Measurements from ENCODE around the gene ISG20L2. TPM values are rescaled to one million over a fixed set of nuclear protein-coding genes. Genes with fewer than 3 reads are reported as not detected.

ISG20L2 gene
- total and polyA plus RNA-seq, 2 experiments from 2014 or later: 23.1 to 34.9 TPM

GRCh38 chr1:156733989-156734584 is 5.5 kb upstream of the ISG20L2 start:
- Mint-ChIP-seq H3K4me3 (no peak overlapping the region), H3K4me1 (peaks cover 10% of the 10 kb centered on the region), H3K27ac (no peak overlapping the region), H3K9me3 (no peaks in the 10 kb centered on the region), H3K36me3 (ENCODE audit: low read depth) (peaks cover 21% of the 10 kb centered on the region), H3K27me3 (ENCODE audit: insufficient read depth, low read depth, poor library complexity) (peaks cover 8% of the 10 kb centered on the region)
- Histone ChIP-seq H3K27me3 (ENCODE audit: insufficient read depth) (no peaks in the 10 kb centered on the region), H3K4me1 (ENCODE audit: insufficient read depth) (no peaks in the 10 kb centered on the region; the same call in none of the 2 replicates), H3K79me2 (replicated peaks; ENCODE audit: insufficient read depth) (peaks cover 13% of the 10 kb centered on the region), H3K4me2 (no peak overlapping the region), H3K36me3 (ENCODE audit: insufficient read depth) (no peaks in the 10 kb centered on the region), H2AFZ (no peak overlapping the region), H3K27ac (ENCODE audit: low read depth) (no peak overlapping the region), H3K9me2 (ENCODE audit: insufficient read depth) (no peaks in the 10 kb centered on the region), H3F3A (replicated peaks; ENCODE audit: low read depth) (peaks cover 8% of the 10 kb centered on the region; the same call in 1 of the 2 replicates), H3K4me3 (no peak overlapping the region), H4K20me1 (replicated peaks; ENCODE audit: insufficient read depth) (peaks cover 3% of the 10 kb centered on the region; the same call in 1 of the 2 replicates)
- TF ChIP-seq, protein P1, sequence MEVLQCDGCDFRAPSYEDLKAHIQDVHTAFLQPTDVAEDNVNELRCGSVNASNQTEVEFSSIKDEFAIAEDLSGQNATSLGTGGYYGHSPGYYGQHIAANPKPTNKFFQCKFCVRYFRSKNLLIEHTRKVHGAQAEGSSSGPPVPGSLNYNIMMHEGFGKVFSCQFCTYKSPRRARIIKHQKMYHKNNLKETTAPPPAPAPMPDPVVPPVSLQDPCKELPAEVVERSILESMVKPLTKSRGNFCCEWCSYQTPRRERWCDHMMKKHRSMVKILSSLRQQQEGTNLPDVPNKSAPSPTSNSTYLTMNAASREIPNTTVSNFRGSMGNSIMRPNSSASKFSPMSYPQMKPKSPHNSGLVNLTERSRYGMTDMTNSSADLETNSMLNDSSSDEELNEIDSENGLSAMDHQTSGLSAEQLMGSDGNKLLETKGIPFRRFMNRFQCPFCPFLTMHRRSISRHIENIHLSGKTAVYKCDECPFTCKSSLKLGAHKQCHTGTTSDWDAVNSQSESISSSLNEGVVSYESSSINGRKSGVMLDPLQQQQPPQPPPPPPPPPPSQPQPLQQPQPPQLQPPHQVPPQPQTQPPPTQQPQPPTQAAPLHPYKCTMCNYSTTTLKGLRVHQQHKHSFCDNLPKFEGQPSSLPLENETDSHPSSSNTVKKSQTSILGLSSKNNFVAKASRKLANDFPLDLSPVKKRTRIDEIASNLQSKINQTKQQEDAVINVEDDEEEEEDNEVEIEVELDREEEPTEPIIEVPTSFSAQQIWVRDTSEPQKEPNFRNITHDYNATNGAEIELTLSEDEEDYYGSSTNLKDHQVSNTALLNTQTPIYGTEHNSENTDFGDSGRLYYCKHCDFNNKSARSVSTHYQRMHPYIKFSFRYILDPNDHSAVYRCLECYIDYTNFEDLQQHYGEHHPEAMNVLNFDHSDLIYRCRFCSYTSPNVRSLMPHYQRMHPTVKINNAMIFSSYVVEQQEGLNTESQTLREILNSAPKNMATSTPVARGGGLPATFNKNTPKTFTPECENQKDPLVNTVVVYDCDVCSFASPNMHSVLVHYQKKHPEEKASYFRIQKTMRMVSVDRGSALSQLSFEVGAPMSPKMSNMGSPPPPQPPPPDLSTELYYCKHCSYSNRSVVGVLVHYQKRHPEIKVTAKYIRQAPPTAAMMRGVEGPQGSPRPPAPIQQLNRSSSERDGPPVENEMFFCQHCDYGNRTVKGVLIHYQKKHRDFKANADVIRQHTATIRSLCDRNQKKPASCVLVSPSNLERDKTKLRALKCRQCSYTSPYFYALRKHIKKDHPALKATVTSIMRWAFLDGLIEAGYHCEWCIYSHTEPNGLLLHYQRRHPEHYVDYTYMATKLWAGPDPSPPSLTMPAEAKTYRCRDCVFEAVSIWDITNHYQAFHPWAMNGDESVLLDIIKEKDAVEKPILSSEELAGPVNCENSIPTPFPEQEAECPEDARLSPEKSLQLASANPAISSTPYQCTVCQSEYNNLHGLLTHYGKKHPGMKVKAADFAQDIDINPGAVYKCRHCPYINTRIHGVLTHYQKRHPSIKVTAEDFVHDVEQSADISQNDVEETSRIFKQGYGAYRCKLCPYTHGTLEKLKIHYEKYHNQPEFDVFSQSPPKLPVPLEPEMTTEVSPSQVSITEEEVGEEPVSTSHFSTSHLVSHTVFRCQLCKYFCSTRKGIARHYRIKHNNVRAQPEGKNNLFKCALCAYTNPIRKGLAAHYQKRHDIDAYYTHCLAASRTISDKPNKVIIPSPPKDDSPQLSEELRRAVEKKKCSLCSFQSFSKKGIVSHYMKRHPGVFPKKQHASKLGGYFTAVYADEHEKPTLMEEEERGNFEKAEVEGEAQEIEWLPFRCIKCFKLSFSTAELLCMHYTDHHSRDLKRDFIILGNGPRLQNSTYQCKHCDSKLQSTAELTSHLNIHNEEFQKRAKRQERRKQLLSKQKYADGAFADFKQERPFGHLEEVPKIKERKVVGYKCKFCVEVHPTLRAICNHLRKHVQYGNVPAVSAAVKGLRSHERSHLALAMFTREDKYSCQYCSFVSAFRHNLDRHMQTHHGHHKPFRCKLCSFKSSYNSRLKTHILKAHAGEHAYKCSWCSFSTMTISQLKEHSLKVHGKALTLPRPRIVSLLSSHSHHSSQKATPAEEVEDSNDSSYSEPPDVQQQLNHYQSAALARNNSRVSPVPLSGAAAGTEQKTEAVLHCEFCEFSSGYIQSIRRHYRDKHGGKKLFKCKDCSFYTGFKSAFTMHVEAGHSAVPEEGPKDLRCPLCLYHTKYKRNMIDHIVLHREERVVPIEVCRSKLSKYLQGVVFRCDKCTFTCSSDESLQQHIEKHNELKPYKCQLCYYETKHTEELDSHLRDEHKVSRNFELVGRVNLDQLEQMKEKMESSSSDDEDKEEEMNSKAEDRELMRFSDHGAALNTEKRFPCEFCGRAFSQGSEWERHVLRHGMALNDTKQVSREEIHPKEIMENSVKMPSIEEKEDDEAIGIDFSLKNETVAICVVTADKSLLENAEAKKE (CRISPR knock-in tag; IDR thresholded peaks at IDR 0.05): no peak
- TF ChIP-seq CREB1 (CRISPR knock-in tag; IDR thresholded peaks at IDR 0.05; ENCODE audit: low read depth) (no peak), EZH2 (IDR thresholded peaks at IDR 0.05; ENCODE audit: low read depth, unreplicated experiment) (no peak), ZNF114 (CRISPR knock-in tag; IDR thresholded peaks at IDR 0.05) (no peak), NANOG (IDR thresholded peaks at IDR 0.05; ENCODE audit: borderline replicate concordance) (no peak), POLR2AphosphoS5 (IDR thresholded peaks at IDR 0.05; ENCODE audit: low read depth) (no peak), ZNF331 (CRISPR knock-in tag; IDR thresholded peaks at IDR 0.05; ENCODE audit: low read depth) (no peak), JUNB (IDR thresholded peaks at IDR 0.05; ENCODE audit: unreplicated experiment) (no peak)
- TF ChIP-seq, protein P2, sequence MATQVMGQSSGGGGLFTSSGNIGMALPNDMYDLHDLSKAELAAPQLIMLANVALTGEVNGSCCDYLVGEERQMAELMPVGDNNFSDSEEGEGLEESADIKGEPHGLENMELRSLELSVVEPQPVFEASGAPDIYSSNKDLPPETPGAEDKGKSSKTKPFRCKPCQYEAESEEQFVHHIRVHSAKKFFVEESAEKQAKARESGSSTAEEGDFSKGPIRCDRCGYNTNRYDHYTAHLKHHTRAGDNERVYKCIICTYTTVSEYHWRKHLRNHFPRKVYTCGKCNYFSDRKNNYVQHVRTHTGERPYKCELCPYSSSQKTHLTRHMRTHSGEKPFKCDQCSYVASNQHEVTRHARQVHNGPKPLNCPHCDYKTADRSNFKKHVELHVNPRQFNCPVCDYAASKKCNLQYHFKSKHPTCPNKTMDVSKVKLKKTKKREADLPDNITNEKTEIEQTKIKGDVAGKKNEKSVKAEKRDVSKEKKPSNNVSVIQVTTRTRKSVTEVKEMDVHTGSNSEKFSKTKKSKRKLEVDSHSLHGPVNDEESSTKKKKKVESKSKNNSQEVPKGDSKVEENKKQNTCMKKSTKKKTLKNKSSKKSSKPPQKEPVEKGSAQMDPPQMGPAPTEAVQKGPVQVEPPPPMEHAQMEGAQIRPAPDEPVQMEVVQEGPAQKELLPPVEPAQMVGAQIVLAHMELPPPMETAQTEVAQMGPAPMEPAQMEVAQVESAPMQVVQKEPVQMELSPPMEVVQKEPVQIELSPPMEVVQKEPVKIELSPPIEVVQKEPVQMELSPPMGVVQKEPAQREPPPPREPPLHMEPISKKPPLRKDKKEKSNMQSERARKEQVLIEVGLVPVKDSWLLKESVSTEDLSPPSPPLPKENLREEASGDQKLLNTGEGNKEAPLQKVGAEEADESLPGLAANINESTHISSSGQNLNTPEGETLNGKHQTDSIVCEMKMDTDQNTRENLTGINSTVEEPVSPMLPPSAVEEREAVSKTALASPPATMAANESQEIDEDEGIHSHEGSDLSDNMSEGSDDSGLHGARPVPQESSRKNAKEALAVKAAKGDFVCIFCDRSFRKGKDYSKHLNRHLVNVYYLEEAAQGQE (IDR thresholded peaks at IDR 0.05; ENCODE audit: unreplicated experiment): no peak
- TF ChIP-seq, protein P3, sequence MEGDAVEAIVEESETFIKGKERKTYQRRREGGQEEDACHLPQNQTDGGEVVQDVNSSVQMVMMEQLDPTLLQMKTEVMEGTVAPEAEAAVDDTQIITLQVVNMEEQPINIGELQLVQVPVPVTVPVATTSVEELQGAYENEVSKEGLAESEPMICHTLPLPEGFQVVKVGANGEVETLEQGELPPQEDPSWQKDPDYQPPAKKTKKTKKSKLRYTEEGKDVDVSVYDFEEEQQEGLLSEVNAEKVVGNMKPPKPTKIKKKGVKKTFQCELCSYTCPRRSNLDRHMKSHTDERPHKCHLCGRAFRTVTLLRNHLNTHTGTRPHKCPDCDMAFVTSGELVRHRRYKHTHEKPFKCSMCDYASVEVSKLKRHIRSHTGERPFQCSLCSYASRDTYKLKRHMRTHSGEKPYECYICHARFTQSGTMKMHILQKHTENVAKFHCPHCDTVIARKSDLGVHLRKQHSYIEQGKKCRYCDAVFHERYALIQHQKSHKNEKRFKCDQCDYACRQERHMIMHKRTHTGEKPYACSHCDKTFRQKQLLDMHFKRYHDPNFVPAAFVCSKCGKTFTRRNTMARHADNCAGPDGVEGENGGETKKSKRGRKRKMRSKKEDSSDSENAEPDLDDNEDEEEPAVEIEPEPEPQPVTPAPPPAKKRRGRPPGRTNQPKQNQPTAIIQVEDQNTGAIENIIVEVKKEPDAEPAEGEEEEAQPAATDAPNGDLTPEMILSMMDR (conservative IDR thresholded peaks at IDR 0.05; ENCODE audit: low read depth in 2 of 2): no peak
- TF ChIP-seq, protein P4, sequence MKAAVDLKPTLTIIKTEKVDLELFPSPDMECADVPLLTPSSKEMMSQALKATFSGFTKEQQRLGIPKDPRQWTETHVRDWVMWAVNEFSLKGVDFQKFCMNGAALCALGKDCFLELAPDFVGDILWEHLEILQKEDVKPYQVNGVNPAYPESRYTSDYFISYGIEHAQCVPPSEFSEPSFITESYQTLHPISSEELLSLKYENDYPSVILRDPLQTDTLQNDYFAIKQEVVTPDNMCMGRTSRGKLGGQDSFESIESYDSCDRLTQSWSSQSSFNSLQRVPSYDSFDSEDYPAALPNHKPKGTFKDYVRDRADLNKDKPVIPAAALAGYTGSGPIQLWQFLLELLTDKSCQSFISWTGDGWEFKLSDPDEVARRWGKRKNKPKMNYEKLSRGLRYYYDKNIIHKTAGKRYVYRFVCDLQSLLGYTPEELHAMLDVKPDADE (IDR thresholded peaks at IDR 0.05): no peak
- no peak for DNase-seq (ENCODE audit: low spot score)
- no peak for ATAC-seq

Data from GM23338 (cell line).